B cell (primary cell): Measurements from ENCODE around the gene LMX1B. TPM values are rescaled to one million over a fixed set of nuclear protein-coding genes. Genes with fewer than 3 reads are reported as not detected.

Experiments
- ATAC-seq: fragments of 200-7000 bp; cut with Tn5 transposase; one replicate; pipeline ENCODE4 v1.10.0; 2021; ENCODE audit warnings: low read depth, mild to moderate bottlenecking, moderate number of reproducible peaks, moderate library complexity
- CTCF ChIA-PET: fragments of 350-600 bp; sonication (Branson Sonifier 250); formaldehyde crosslinking; loops from one replicate; lab custom pipeline; 2021; ENCODE audit warnings: antibody characterized with exemption, inconsistent platforms; lab: Charles Lee
- POLR2A ChIA-PET: fragments of 350-600 bp; sonication (Branson Sonifier 250); formaldehyde crosslinking; loops from one replicate; lab custom pipeline; 2021; ENCODE audit warnings: antibody characterized with exemption; lab: Charles Lee
- DNase-seq: peaks from one replicate; pipeline ENCODE4 v3.0.0; 2013
- H2AFZ ChIP-seq: 2 replicates; pipeline ENCODE4 v1.6.1; 2012; ENCODE audit warnings: mild to moderate bottlenecking, low read depth, low read length; ENCODE audit not compliant: insufficient read depth, poor library complexity, severe bottlenecking
- H3K27ac ChIP-seq, 2 donors: 1 replicate in 1 of 2; 2 replicates in 1 of 2; pipeline ENCODE4 v1.5.1; 2012 to 2013; ENCODE audit warnings: low read length in 2 of 2, mild to moderate bottlenecking in 2 of 2, moderate library complexity in 1 of 2
- H3K27me3 ChIP-seq, 4 experiments: fragments of 200-600 bp in 1 of 4; sonication (generic) in 1 of 4; replicated peaks in 1 of 4; 1 replicate in 2 of 4; 2 replicates in 2 of 4; pipeline versions ENCODE4 v1.6.1 to v1.7.0; 2013 to 2016; ENCODE audit warnings: low read length in 3 of 4, mild to moderate bottlenecking in 2 of 4, mixed read lengths in 1 of 4, moderate library complexity in 1 of 4; ENCODE audit not compliant: insufficient read depth in 4 of 4, control insufficient read depth in 3 of 4; ENCODE audit errors: control extremely low read depth in 1 of 4
- H3K36me3 ChIP-seq, 2 experiments: replicated peaks in 1 of 2; 1 replicate in 1 of 2; 2 replicates in 1 of 2; pipeline versions ENCODE4 v1.6.1 to v1.7.1; 2013; ENCODE audit warnings: low read length in 1 of 2; ENCODE audit not compliant: insufficient read depth in 2 of 2, control insufficient read depth in 1 of 2; ENCODE audit errors: control extremely low read depth in 1 of 2, extremely low read depth in 1 of 2
- H3K4me1 ChIP-seq, 2 donors: fragments of 200-600 bp in 1 of 2; sonication (generic) in 1 of 2; 1 replicate in 1 of 2; 2 replicates in 1 of 2; pipeline versions ENCODE4 v1.5.1 to v1.6.1; 2013 to 2017; ENCODE audit warnings: low read length in 2 of 2; ENCODE audit not compliant: control insufficient read depth in 2 of 2, insufficient read depth in 2 of 2
- H3K4me2 ChIP-seq: replicated peaks from 2 replicates; pipeline ENCODE3; 2012; ENCODE audit warnings: mild to moderate bottlenecking, low read depth, low read length; ENCODE audit not compliant: poor library complexity, severe bottlenecking
- H3K4me3 ChIP-seq, 5 experiments: fragments of 200-600 bp in 1 of 5; sonication (generic) in 1 of 5; 1 replicate in 3 of 5; 2 replicates in 2 of 5; pipeline versions ENCODE4 v1.5.1 to v1.7.0; 2011 to 2016; ENCODE audit warnings: low read length in 4 of 5, mild to moderate bottlenecking in 4 of 5, low read depth in 2 of 5, control low read depth in 1 of 5, moderate library complexity in 1 of 5; ENCODE audit not compliant: insufficient read depth in 1 of 5; ENCODE audit errors: control extremely low read depth in 1 of 5, extremely low read depth in 1 of 5
- H3K79me2 ChIP-seq: fragments of 200-600 bp; sonication (generic); one replicate; pipeline ENCODE4 v1.6.0; 2016; ENCODE audit warnings: low read length; ENCODE audit not compliant: control insufficient read depth, insufficient read depth
- H3K9ac ChIP-seq: fragments of 200-600 bp; sonication (generic); 2 replicates; pipeline ENCODE4 v1.6.1; 2017; ENCODE audit warnings: mild to moderate bottlenecking, low read length, moderate library complexity
- H3K9me3 ChIP-seq, 3 donors: one replicate each; pipeline versions ENCODE4 v1.6.1 to v1.7.1; 2013; ENCODE audit warnings: low read length in 2 of 3; ENCODE audit not compliant: control insufficient read depth in 2 of 3, insufficient read depth in 1 of 3; ENCODE audit errors: control extremely low read depth in 1 of 3
- H4K20me1 ChIP-seq: 2 replicates; pipeline ENCODE4 v1.6.0; 2012; ENCODE audit warnings: mild to moderate bottlenecking, low read length; ENCODE audit not compliant: insufficient read depth, control insufficient read depth, poor library complexity, severe bottlenecking
- H3K27ac Mint-ChIP-seq: one replicate; pipeline ENCODE4 v1.8.0; 2021; ENCODE audit warnings: mixed read lengths
- H3K27me3 Mint-ChIP-seq: one replicate; pipeline ENCODE4 v1.8.0; 2021; ENCODE audit warnings: mixed read lengths
- H3K4me1 Mint-ChIP-seq: one replicate; pipeline ENCODE4 v1.8.0; 2021; ENCODE audit warnings: mixed read lengths
- H3K4me3 Mint-ChIP-seq: one replicate; pipeline ENCODE4 v1.8.0; 2021; ENCODE audit warnings: mixed read lengths
- H3K9me3 Mint-ChIP-seq: one replicate; pipeline ENCODE4 v1.8.0; 2022; ENCODE audit warnings: mixed read lengths; ENCODE audit not compliant: insufficient read depth
- EZH2 ChIP-seq: IDR thresholded peaks from 2 replicates; pipeline ENCODE4 v1.6.1; 2012; ENCODE audit warnings: borderline replicate concordance, low read depth, mild to moderate bottlenecking, moderate library complexity, low read length; ENCODE audit not compliant: insufficient read depth, poor library complexity, severe bottlenecking
- WGBS: methylation state at CpG from one replicate; pipeline ENCODE4 v1.1.5; 2013; ENCODE audit warnings: missing lambda C conversion rate; ENCODE audit not compliant: insufficient coverage; 5-methylcytosine and 5-hydroxymethylcytosine counted together
- intact Hi-C: fragments of 100-400 bp; cut with micrococcal nuclease; formaldehyde crosslinking; loops from one replicate; pipeline ENCODE4 v1.10.0; 2022
- polyA plus RNA-seq: library from polyadenylated mRNA; depleted of rRNA; stranded (reverse); fragments of >200 nt; gene quantifications from 2 replicates; pipeline ENCODE4 v1.2.3, GENCODE V29; 2012
- total RNA-seq, 2 donors: library from RNA; stranded (reverse); fragments of 120-200 nt in 1 of 2; gene quantifications; 1 replicate in 1 of 2; 2 replicates in 1 of 2; pipeline versions ENCODE4 v1.2.3 to v1.2.4, GENCODE V29; 2013 to 2022
- TF ChIP-seq, protein P1 (sequence below): fragments of 200-600 bp; IDR thresholded peaks from one replicate; pipeline ENCODE4 v1.8.0; 2022; ENCODE audit warnings: antibody characterized with exemption, mild to moderate bottlenecking

Gene LMX1B
- total and polyA plus RNA-seq, 2 donors (not counting 1 experiment from before 2014, with no cell fraction given), result not detected

- no peaks in the 10 kb centered on the region for H3K27me3 ChIP-seq
These were observed 108.7 kb downstream of the LMX1B start for GRCh38 chr9:126722252-126722921.

More at GRCh38 chr9:126722252-126722921, 108.7 kb downstream of the LMX1B start:
- ChIA-PET CTCF (interaction anchor here (6.3 to 7.9 kb wide), 2 partner anchors 16 to 17 kb away, joined by 71 to 83 read pairs; no protein-coding TSS in a partner anchor), POLR2A (interaction anchor here (1.1 to 1.2 kb wide), 2 partner anchors 15 to 17 kb away, joined by 3 to 6 read pairs; no protein-coding TSS in a partner anchor)
- H3K4me1 ChIP-seq, result peaks cover 38 to 46% of the 10 kb centered on the region in 2 donors
- TF ChIP-seq EZH2, result no peak
- TF ChIP-seq, protein P1, sequence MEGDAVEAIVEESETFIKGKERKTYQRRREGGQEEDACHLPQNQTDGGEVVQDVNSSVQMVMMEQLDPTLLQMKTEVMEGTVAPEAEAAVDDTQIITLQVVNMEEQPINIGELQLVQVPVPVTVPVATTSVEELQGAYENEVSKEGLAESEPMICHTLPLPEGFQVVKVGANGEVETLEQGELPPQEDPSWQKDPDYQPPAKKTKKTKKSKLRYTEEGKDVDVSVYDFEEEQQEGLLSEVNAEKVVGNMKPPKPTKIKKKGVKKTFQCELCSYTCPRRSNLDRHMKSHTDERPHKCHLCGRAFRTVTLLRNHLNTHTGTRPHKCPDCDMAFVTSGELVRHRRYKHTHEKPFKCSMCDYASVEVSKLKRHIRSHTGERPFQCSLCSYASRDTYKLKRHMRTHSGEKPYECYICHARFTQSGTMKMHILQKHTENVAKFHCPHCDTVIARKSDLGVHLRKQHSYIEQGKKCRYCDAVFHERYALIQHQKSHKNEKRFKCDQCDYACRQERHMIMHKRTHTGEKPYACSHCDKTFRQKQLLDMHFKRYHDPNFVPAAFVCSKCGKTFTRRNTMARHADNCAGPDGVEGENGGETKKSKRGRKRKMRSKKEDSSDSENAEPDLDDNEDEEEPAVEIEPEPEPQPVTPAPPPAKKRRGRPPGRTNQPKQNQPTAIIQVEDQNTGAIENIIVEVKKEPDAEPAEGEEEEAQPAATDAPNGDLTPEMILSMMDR, result no peak
- intact Hi-C loops, result loop anchor here (1.0 to 5.0 kb wide), 5 partner anchors 17 to 975 kb away; partner anchors contain the start of genes PBX3, RALGPS1, ZBTB34 and ZBTB43
- DNase-seq (peak; percentile 94), ATAC-seq (peak; percentile 80)
- peak overlapping the region; percentile 98 for H3K9ac ChIP-seq
- peaks cover 11% of the 10 kb centered on the region for H3K79me2 ChIP-seq
- no peaks in the 10 kb centered on the region for H4K20me1 ChIP-seq
- peak overlapping the region; percentile 99 for H3K4me2 ChIP-seq
- under 1% methylated on average over 36 of the region's 45 CpGs for WGBS
- no peaks in the 10 kb centered on the region for H3K9me3 ChIP-seq
- peak overlapping the region; percentile 97 to 98 for H3K27ac ChIP-seq
- no peaks in the 10 kb centered on the region for H3K27me3 Mint-ChIP-seq
- no peaks in the 10 kb centered on the region for H3K9me3 Mint-ChIP-seq
- H3K27ac Mint-ChIP-seq, result peak overlapping the region; percentile 98
- H2AFZ ChIP-seq, result peak overlapping the region; percentile 80
- H3K4me1 Mint-ChIP-seq, result peaks cover 47% of the 10 kb centered on the region
- peak overlapping the region; percentile 95 for H3K4me3 Mint-ChIP-seq
- H3K4me3 ChIP-seq, result peak overlapping the region; percentile 12 to 95 (median 83)
- no peaks in the 10 kb centered on the region for H3K36me3 ChIP-seq
